DND-41 (cell line): ENCODE results near the gene CRYBG1.
"Not testable (repeated sequence)": the region's sequence is repeated elsewhere in the genome, so short reads cannot be mapped to it uniquely, and the experiment has no call there.

Experiments
- ATAC-seq: fragments of 200-7000 bp; cut with Tn5 transposase; 3 replicates; pipeline ENCODE4 v1.9.1; 2021; ENCODE audit warnings: low read depth; ENCODE audit not compliant: insufficient read depth
- DNase-seq: peaks from one replicate; pipeline ENCODE4 v3.0.0-alpha.2; 2020
- H2AFZ ChIP-seq: 2 replicates; pipeline ENCODE4 v1.6.0; 2012; ENCODE audit warnings: low read depth, low read length
- H3K27ac ChIP-seq: 2 replicates; pipeline ENCODE4 v1.5.1; 2012; ENCODE audit warnings: low read length, inconsistent platforms
- H3K27me3 ChIP-seq: fragments of 200-600 bp; sonication (generic); 2 replicates; pipeline ENCODE4 v1.6.0; 2012; ENCODE audit warnings: low read length, mild to moderate bottlenecking, inconsistent platforms; ENCODE audit not compliant: insufficient read depth, poor library complexity
- H3K36me3 ChIP-seq: 2 replicates; pipeline ENCODE4 v1.5.1; 2012; ENCODE audit warnings: low read length, inconsistent platforms; ENCODE audit not compliant: insufficient read depth
- H3K4me1 ChIP-seq: 2 replicates; pipeline ENCODE4 v1.5.1; 2012; ENCODE audit warnings: mild to moderate bottlenecking, low read length; ENCODE audit not compliant: insufficient read depth
- H3K4me2 ChIP-seq: 2 replicates; pipeline ENCODE4 v1.6.0; 2012; ENCODE audit warnings: mild to moderate bottlenecking, moderate library complexity, low read length, inconsistent platforms; ENCODE audit not compliant: insufficient read depth
- H3K4me3 ChIP-seq, 2 experiments: fragments of 200-600 bp in 1 of 2; shearing (Covaris generic) in 1 of 2; 2 replicates each; pipeline ENCODE4 v1.5.1; 2012 to 2016; ENCODE audit warnings: inconsistent platforms in 2 of 2, low read length in 2 of 2, mild to moderate bottlenecking in 2 of 2, low read depth in 1 of 2, moderate library complexity in 1 of 2
- H3K79me2 ChIP-seq: 2 replicates; pipeline ENCODE4 v1.6.0; 2012; ENCODE audit warnings: low read length, inconsistent platforms; ENCODE audit not compliant: insufficient read depth
- H3K9ac ChIP-seq: 2 replicates; pipeline ENCODE4 v1.6.0; 2012; ENCODE audit warnings: low read depth, mild to moderate bottlenecking, inconsistent platforms, low read length, moderate library complexity
- H3K9me3 ChIP-seq: 2 replicates; pipeline ENCODE4 v1.5.1; 2012; ENCODE audit warnings: low read length, moderate library complexity, mild to moderate bottlenecking, inconsistent platforms; ENCODE audit not compliant: insufficient read depth, severe bottlenecking
- H4K20me1 ChIP-seq: 2 replicates; pipeline ENCODE4 v1.6.0; 2012; ENCODE audit warnings: low read length; ENCODE audit not compliant: insufficient read depth
- CTCF ChIP-seq: IDR thresholded peaks from 2 replicates; pipeline ENCODE4 v1.5.1; 2012; ENCODE audit warnings: borderline replicate concordance, low read length, moderate library complexity, mild to moderate bottlenecking; ENCODE audit not compliant: poor library complexity, severe bottlenecking; ENCODE audit errors: extremely low read depth
- EZH2 ChIP-seq: IDR thresholded peaks from 3 replicates; pipeline ENCODE4 v1.6.1; 2012; ENCODE audit warnings: borderline replicate concordance, low read depth, mild to moderate bottlenecking, moderate library complexity, low read length, inconsistent platforms; ENCODE audit not compliant: severe bottlenecking

CRYBG1 gene

GRCh38 chr6:106397431-106397830 is 36.9 kb downstream of the CRYBG1 start:
- Histone ChIP-seq H3K9me3 (no peaks in the 10 kb centered on the region), H3K36me3 (no peaks in the 10 kb centered on the region), H3K79me2 (no peaks in the 10 kb centered on the region), H3K4me3 (no peak overlapping the region), H4K20me1 (no peaks in the 10 kb centered on the region), H3K27me3 (peaks cover 3% of the 10 kb centered on the region), H3K4me1 (no peaks in the 10 kb centered on the region), H2AFZ (no peak overlapping the region), H3K27ac (no peak overlapping the region), H3K9ac (no peak overlapping the region), H3K4me2 (no peak overlapping the region)
- no peak for TF ChIP-seq EZH2
- TF ChIP-seq CTCF = no peak
- ATAC-seq = no peak
- DNase-seq = no peak

- Histone ChIP-seq H3K27ac (no peak overlapping the region), H3K4me2 (no peak overlapping the region), H4K20me1 (no peaks in the 10 kb centered on the region), H3K36me3 (no peaks in the 10 kb centered on the region), H2AFZ (no peak overlapping the region), H3K9ac (no peak overlapping the region), H3K9me3 (no peaks in the 10 kb centered on the region), H3K4me1 (no peaks in the 10 kb centered on the region), H3K79me2 (no peaks in the 10 kb centered on the region), H3K27me3 (peaks cover 3% of the 10 kb centered on the region), H3K4me3 (no peak overlapping the region)
- DNase-seq (no peak), ATAC-seq (no peak)
- no peak for TF ChIP-seq EZH2
- no peak for TF ChIP-seq CTCF
Measured at GRCh38 chr6:106398621-106399020, 38.1 kb downstream of the CRYBG1 start.

GRCh38 chr6:106405044-106405443 is 44.5 kb downstream of the CRYBG1 start:
- not testable (repeated sequence) for H3K4me3 ChIP-seq, H3K79me2 ChIP-seq, H3K9ac ChIP-seq, H3K4me2 ChIP-seq, H3K36me3 ChIP-seq, H3K4me1 ChIP-seq, H3K27ac ChIP-seq, H3K27me3 ChIP-seq, DNase-seq, H2AFZ ChIP-seq, H4K20me1 ChIP-seq, ATAC-seq, H3K9me3 ChIP-seq

- DNase-seq (no peak), ATAC-seq (no peak)
- Histone ChIP-seq H3K4me1 (no peaks in the 10 kb centered on the region), H3K4me3 (no peak overlapping the region), H3K36me3 (no peaks in the 10 kb centered on the region), H4K20me1 (no peaks in the 10 kb centered on the region), H3K4me2 (no peak overlapping the region), H3K27me3 (peaks cover 18% of the 10 kb centered on the region), H2AFZ (no peak overlapping the region), H3K27ac (no peak overlapping the region), H3K9me3 (no peaks in the 10 kb centered on the region), H3K9ac (no peak overlapping the region), H3K79me2 (no peaks in the 10 kb centered on the region)
- no peak for TF ChIP-seq EZH2
- no peak for TF ChIP-seq CTCF
Measured at GRCh38 chr6:106411056-106411455, 50.5 kb downstream of the CRYBG1 start.
